Measurements from ENCODE around the gene PCARE.
"Not testable (repeated sequence)": the region's sequence is repeated elsewhere in the genome, so short reads cannot be mapped to it uniquely, and the experiment has no call there.

The PCARE gene

DNA sequence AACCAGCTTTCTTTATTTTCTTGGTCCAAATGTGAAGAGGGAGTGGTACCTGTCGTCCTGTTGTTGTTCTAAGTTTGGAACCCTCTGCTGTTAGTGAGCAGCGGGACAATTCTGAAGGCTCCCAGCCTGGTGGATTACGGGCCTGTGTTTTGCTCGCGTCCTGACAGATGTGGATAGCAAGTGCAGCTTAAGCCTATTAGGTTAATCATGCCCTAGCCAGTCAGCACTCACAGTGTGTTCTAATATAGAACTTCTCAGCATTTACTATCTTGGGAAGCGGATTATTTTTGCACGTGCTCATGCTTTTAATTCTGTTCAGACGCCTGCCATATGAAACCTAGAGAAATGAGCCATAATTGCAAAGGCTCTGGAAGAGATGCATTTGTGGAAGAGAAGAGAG lies at the start of gene PCARE:
Gene PCARE (minus strand): TSS at position 113 of the 400 bp plus-strand sequence. CDS start 262 bp downstream, outside the sequence.
- no peak for DNase-seq (ENCODE audit: low read depth)

GRCh38 chr2:29123617-29124349 lies 49.5 kb upstream of the PCARE start:
- peak; percentile 53 for DNase-seq (ENCODE audit: low read depth)

DNA sequence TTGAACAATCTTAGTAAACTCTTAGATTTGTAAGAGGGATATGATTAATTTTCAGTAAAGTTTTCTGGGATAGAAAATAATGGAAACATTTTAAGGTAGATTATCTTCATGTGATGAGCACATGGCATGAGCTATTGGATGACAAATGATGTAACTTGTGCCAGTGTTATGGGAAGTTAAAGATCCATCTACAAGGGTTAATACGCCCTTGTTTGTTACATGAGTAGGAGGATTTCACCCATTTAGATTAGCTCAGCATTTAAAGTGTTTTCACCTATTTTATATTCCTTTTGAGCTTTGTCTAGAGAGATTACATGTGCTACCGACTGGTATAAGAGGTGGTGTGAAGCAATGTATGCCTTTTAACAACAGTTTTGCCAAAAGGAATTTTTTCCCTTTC lies 46.5 kb upstream of the PCARE start:
- no peak for DNase-seq (ENCODE audit: low read depth)

DNA sequence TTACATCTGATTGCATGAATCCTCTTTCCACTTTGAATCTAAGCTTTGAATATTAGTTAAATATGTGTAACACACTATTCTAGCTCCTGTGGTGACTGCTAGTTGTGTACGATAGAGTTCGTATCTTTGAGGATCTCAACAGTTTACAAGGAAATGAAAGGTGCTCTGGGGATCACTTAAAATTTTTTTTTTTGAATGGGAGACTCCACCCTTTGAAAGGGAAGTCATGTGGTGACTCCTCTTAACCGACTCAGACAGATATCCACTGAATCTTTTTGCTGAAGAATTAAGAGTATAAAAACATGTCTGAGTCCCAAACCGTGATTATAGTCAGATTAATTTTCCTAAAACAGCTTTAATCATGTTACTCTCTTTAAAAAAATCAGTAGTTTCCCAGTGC lies 44.9 kb upstream of the PCARE start:
- DNase-seq (ENCODE audit: low read depth): no peak

- no peak for DNase-seq (ENCODE audit: low read depth)
Measured at GRCh38 chr2:29117636-29118303, 43.4 kb upstream of the PCARE start.

GRCh38 chr2:29115797-29116781 lies 41.8 kb upstream of the PCARE start:
- peak; percentile 50 for DNase-seq (ENCODE audit: low read depth)

DNA sequence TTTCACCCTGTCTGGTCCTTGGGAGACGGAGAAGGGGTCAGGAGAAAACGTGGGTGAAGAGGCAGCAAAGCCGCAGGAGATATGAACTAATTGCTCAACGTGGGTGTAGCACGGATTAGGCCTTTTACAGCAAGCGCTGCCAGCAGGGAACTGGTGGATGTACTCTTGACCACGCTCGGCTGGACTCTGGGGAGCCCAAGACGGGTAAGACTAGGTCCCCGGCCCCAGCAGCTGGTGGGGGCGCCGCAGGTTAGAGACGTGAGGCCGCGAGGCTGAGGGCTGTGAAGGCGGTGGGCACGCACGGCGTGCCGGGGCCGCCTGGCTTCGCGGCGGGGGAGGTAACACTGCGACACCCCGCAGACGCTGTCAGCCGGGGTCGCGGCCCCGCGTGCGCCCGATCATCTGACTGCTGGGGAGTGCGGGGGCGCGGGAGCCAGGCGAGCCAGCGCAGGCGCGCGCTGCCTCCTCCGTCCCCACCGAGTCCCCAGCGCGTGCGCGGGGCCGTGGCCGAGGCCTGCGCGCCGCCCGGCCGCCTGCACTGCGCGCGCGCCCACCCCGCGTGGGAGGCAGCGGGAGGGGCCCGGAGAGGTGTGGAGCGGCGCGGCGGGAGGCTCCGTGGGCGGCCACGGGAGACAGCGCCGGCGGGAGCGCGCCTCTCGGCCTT lies 40.8 kb upstream of the PCARE start, which contains the start of gene CLIP4:
Gene CLIP4 (plus strand): TSS at position 470 of the 664 bp plus-strand sequence. CDS start 5,974 bp downstream, outside the sequence.
- DNase-seq (ENCODE audit: low read depth): no peak

- DNase-seq (ENCODE audit: low read depth): no peak
Measured at GRCh38 chr2:29114586-29114945, 40.2 kb upstream of the PCARE start.

- peak; percentile 81 for DNase-seq (ENCODE audit: low read depth)
Measured at GRCh38 chr2:29113891-29114321, 39.6 kb upstream of the PCARE start.

DNA sequence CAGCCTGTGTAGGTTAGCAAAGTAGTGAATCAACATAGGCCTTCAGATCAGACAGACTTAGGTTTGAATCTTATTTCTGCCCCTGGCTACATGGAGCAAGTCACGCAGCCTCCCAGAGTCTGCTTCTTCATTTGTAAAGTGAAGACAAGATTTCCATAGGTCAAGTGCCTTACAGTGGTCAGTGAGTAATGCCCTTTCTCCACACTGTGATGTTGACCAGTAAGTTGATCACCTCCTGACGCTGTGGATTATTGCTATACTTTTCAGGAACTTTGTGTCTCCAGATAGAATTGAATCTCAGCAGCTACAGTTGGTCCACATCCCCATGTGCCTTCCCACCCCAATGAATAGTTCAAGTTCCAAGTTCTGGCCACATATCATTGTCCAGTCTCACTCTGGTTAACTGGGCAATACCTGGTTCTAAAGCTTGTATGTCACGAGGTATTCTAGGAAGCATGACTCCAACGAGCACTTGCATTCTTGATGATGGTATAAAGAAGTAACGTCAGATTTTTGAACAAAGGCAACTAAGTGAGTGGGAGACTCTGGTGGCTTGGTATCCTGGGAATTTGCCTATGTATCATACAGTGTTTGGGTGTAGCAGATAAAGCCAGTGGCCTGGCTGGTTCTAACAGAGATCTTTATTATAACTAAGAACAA lies 38.8 kb upstream of the PCARE start:
- DNase-seq (ENCODE audit: low read depth): no peak

DNA sequence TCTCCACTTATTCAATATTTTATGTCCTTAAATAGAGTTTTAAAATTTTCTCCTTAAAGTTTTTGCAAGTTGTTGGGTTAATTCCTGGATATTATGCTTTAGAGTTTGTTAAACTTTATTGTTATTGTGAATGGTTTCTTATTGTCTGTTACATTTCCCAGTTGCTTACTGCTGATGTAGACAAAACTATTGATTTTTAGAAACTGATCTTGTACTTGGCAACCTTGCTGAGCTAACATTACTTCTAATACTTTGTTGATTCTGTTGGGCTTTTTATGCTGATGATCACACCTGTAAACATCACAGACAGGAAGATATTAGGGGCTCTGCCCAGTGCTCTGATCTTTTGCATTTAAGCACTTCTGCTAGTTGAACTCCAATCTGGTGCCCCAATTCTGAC lies 38.1 kb upstream of the PCARE start:
- DNase-seq (ENCODE audit: low read depth): no peak

GRCh38 chr2:29110916-29111535 lies 36.7 kb upstream of the PCARE start:
- no peak for DNase-seq (ENCODE audit: low read depth)

DNA sequence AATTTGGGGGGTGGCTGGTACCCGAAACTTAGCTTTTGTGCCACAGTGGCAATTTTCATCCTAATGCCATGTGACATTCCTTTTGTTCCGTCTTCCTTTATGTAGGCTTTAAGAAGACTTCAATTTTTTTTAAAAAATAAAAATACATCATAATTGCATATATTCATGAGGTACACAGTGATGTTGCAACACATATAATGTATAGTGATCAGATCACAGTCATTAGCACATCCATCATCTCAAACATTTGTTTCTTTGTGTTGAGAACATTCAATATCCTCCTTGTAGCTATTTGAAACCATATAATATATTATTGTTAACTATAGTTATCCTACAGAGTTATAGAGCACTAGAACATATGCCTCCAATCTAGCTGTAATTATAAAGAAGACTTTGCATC lies 34.9 kb upstream of the PCARE start:
- no peak for DNase-seq (ENCODE audit: low read depth)

DNA sequence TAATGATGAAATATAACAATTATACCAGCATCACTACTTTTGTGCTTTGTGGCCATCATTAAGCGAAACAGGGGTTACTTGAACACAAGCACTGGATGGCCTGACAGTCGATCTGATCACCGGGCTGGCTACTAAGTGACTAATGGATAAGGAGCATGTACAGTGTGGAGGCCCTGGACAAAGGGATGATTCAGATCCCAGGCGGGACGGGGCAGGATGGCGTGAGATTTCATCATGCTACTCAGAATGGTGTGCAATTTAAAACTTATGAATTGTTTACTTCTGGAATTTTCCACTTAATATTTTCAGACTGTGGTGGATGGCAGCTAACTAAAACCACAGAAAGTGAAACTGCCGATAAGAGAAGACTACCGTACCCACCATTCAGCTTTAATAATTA lies 33.9 kb upstream of the PCARE start:
- peak; percentile 84 for DNase-seq (ENCODE audit: low read depth)

- not testable (repeated sequence) for DNase-seq (ENCODE audit: low read depth)
Measured at GRCh38 chr2:29107547-29107946, 33.2 kb upstream of the PCARE start.

- DNase-seq (ENCODE audit: low read depth): no peak
Measured at GRCh38 chr2:29106980-29107388, 32.7 kb upstream of the PCARE start.

- no peak for DNase-seq (ENCODE audit: low read depth)
Measured at GRCh38 chr2:29106256-29106655, 31.9 kb upstream of the PCARE start.

- DNase-seq (ENCODE audit: low read depth): no peak
Measured at GRCh38 chr2:29105375-29105774, 31.1 kb upstream of the PCARE start.

DNA sequence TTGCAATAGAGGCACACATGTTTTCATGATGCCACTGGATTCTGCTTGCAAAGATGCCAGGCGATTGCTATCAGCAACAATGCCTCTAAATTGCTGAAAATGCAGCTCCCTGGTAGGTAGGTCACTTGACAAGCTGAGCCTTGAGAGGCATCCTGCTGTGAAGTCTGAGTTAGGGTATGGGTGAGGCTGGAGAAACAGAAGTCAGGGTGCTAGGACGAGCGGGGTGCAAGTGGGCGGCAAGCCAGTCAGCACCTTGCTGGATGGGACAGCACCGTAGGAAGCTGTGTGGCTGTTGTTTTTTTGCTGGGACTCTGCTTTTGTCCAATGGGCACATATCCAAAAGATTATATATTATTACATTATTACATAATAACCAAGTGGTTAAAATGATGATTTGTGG lies 30.4 kb upstream of the PCARE start:
- no peak for DNase-seq (ENCODE audit: low read depth)

GRCh38 chr2:29100564-29100963 lies 26.2 kb upstream of the PCARE start:
- DNase-seq (ENCODE audit: low read depth): no peak

DNA sequence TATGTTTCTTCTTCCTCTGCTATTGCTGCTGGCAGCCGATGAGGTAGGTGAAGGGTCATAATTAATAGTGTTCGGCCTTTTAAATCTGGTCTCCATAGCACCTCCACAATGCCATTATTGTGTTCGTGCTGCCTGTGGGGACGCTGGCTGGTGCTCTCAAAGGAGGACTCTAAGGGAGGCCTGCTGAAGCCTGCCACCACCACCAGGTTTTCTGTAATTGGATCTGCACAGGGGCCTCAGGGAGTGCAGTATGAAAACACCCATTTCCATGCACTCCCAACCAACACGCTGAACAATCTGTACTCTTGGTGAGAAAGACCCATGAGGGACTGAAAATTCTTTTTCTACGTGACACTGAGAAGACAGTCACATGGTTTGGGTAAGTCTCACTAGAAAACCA lies 23.2 kb upstream of the PCARE start:
- no peak for DNase-seq (ENCODE audit: low read depth)
